Lower lobe of right lung (tissue), 2 donors: ENCODE results near the gene WNT8B. TPM values are rescaled to one million over a fixed set of nuclear protein-coding genes. Genes with fewer than 3 reads are reported as not detected.

Experiments
- ATAC-seq, 2 donors: fragments of 200-7000 bp; cut with Tn5 transposase; one replicate each; pipeline ENCODE4 v1.9.1; 2020 to 2022; ENCODE audit warnings: mild to moderate bottlenecking in 2 of 2, moderate library complexity in 2 of 2
- DNase-seq: peaks from one replicate; pipeline ENCODE4 v3.0.0-alpha.2; 2020
- H3K27ac ChIP-seq: fragments of 200-600 bp; one replicate; pipeline ENCODE4 v1.8.0; 2022
- H3K27me3 ChIP-seq: fragments of 200-600 bp; one replicate; pipeline ENCODE4 v1.8.0; 2022; ENCODE audit warnings: low read depth
- H3K36me3 ChIP-seq: fragments of 200-600 bp; one replicate; pipeline ENCODE4 v1.8.0; 2022; ENCODE audit warnings: mild to moderate bottlenecking
- H3K4me1 ChIP-seq: fragments of 200-600 bp; one replicate; pipeline ENCODE4 v1.8.0; 2022
- H3K4me3 ChIP-seq: fragments of 200-600 bp; one replicate; pipeline ENCODE4 v1.8.0; 2022; ENCODE audit warnings: mild to moderate bottlenecking
- H3K9me3 ChIP-seq: fragments of 200-600 bp; one replicate; pipeline ENCODE4 v1.8.0; 2022
- intact Hi-C: fragments of 100-400 bp; cut with DNase I; formaldehyde crosslinking; loops from one replicate; pipeline ENCODE4 v1.11.0; 2022
- total RNA-seq: library from RNA; stranded (reverse); fragmentation: NEBNext Ultra II Directional; extraction: Animal tissue kit (Norgen Biotek cat#: 25700); gene quantifications from one replicate; pipeline ENCODE4 v1.2.1, GENCODE V29; 2021
- TF ChIP-seq, protein P1 (sequence below): fragments of 200-600 bp; IDR thresholded peaks from one replicate; pipeline ENCODE4 v1.8.0; 2022; ENCODE audit warnings: antibody characterized with exemption, mild to moderate bottlenecking
- donor health status: DM: no; HTN: yes; CAD: no; lungs with severe emphysema.

The WNT8B gene
- total RNA-seq, 1 donor from 2014 or later = 0.18 TPM

DNA sequence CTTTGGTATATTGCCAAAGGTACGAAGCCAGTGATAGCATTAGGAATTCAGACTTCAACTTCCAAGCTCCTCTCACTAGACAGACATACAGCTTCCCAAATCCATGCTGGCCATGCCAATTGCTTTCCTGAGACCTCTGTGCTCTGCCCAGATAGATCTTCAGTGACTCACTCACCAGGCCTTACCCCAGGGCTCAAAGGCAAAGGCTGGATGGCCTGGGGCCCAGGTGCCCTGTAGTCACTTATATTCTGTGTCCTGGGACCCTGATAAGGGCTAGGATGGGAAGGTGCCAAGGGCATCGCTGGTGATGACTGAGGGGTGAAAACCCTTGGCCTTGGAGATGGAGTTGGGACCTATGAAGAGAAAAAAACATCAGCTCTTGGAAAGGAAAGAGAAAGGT lies 27.7 kb downstream of the WNT8B start:
- no peak overlapping the region for H3K4me3 ChIP-seq
- ATAC-seq (no peak), DNase-seq (no peak)
- TF ChIP-seq, protein P1, sequence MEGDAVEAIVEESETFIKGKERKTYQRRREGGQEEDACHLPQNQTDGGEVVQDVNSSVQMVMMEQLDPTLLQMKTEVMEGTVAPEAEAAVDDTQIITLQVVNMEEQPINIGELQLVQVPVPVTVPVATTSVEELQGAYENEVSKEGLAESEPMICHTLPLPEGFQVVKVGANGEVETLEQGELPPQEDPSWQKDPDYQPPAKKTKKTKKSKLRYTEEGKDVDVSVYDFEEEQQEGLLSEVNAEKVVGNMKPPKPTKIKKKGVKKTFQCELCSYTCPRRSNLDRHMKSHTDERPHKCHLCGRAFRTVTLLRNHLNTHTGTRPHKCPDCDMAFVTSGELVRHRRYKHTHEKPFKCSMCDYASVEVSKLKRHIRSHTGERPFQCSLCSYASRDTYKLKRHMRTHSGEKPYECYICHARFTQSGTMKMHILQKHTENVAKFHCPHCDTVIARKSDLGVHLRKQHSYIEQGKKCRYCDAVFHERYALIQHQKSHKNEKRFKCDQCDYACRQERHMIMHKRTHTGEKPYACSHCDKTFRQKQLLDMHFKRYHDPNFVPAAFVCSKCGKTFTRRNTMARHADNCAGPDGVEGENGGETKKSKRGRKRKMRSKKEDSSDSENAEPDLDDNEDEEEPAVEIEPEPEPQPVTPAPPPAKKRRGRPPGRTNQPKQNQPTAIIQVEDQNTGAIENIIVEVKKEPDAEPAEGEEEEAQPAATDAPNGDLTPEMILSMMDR = no peak
- intact Hi-C loops = no loop called here
- H3K27me3 ChIP-seq = no peaks in the 10 kb centered on the region
- no peaks in the 10 kb centered on the region for H3K9me3 ChIP-seq
- H3K27ac ChIP-seq = no peak overlapping the region
- H3K36me3 ChIP-seq = peaks cover 52% of the 10 kb centered on the region
- H3K4me1 ChIP-seq = no peaks in the 10 kb centered on the region

DNA sequence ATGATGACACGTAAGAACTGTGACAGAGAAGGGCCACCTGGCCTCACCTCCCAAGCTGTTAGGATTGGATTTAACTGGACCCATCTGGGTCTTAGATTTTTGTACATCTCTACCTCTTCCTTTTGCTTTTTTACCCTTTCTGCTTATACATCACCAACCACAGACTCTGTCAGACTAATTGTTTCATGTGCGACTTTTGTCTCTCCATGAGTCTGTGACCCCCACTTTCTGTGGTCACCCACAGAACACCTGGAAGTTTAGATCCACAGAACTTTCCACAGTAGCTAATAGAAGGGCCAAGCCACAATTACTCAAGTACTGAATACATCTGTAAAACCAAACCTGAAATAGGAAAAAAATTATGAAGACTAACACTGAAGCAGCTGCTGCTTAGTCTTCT lies 33.8 kb downstream of the WNT8B start:
- H3K27ac ChIP-seq = no peak overlapping the region
- ATAC-seq (no peak), DNase-seq (no peak)
- H3K9me3 ChIP-seq = no peaks in the 10 kb centered on the region
- no peaks in the 10 kb centered on the region for H3K4me1 ChIP-seq
- intact Hi-C loops = no loop called here
- no peak overlapping the region for H3K4me3 ChIP-seq
- H3K36me3 ChIP-seq = peaks cover 70% of the 10 kb centered on the region
- H3K27me3 ChIP-seq = no peaks in the 10 kb centered on the region
- TF ChIP-seq, protein P1 = no peak

DNA sequence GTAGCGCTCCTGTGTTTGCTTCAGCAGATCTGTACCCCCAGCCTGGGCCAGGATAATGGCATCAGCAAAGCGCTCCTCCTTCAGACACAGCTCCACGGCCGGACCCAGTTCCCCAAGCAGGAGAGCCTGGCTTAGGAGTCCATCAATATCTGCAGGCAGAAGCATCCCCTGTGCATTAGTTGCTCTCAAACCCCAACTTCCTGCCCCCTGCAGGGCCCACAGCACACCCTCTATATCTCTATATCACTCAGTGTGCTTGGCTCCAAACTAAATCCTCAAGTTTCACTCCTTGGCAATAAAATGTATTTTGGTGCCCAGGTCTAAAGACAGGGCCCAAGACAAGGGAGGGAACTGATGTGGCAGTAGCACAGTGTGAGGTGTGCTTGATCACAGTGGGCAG lies 35.2 kb downstream of the WNT8B start:
- ATAC-seq = no peak
- Histone ChIP-seq H3K9me3 (no peaks in the 10 kb centered on the region), H3K27me3 (no peaks in the 10 kb centered on the region), H3K27ac (no peak overlapping the region), H3K4me3 (no peak overlapping the region), H3K4me1 (no peaks in the 10 kb centered on the region), H3K36me3 (peaks cover 77% of the 10 kb centered on the region)
- intact Hi-C loops = no loop called here
- TF ChIP-seq, protein P1 = no peak
- no peak for DNase-seq

DNA sequence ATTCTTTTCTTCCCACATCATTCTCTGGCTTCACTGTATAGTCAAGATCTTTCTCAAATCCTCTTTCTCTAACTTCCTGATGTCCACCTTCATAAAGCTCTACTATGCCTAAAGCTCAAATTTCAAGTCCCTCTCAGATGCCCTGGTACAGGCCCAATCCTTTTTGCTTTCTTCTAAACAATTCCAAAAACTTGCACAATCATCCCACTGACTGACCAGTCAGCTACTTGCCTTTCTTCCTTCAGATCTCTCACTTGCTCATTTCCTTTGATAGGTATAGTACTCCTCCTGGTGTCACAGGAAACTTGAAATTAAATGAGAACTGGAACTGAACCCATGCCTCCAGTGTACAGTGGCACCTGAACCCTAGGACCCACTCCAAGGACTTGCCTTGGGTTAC lies 38.6 kb downstream of the WNT8B start:
- Histone ChIP-seq H3K9me3 (no peaks in the 10 kb centered on the region), H3K27me3 (no peaks in the 10 kb centered on the region), H3K4me3 (no peak overlapping the region), H3K36me3 (peaks cover 75% of the 10 kb centered on the region), H3K27ac (no peak overlapping the region), H3K4me1 (no peaks in the 10 kb centered on the region)
- DNase-seq = no peak
- TF ChIP-seq, protein P1 = no peak
- ATAC-seq = no peak
- intact Hi-C loops = no loop called here

DNA sequence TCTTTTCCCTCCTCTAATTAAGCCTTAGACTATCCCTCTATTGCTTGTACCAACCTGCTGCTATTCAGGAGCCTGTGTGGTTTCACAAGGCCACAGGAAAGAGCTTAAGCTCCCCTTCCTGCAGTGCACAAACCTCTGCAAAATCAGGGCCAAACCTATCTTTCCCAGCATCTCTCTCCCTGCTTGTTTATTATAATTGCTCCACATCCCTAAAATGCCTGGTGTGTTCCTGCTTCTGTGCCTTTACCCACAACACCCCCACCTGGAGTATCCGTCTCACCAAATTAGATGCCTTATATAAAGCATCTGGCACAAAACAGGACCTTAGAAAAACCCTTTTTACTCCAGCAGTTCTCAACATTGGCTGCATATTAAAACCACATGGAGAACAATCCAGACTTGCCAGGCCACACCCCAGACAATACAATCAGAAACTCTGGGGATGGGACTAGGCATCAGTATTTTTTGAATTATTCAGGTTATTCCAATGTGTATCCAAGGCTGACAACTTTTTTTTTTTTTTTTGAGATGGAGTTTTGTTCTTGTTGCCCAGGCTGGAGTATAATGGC lies 40.2 kb downstream of the WNT8B start:
- DNase-seq (no peak), ATAC-seq (no peak)
- Histone ChIP-seq H3K4me3 (no peak overlapping the region), H3K27me3 (no peaks in the 10 kb centered on the region), H3K4me1 (no peaks in the 10 kb centered on the region), H3K27ac (no peak overlapping the region), H3K36me3 (peaks cover 73% of the 10 kb centered on the region), H3K9me3 (no peaks in the 10 kb centered on the region)
- TF ChIP-seq, protein P1 = no peak
- intact Hi-C loops = no loop called here

DNA sequence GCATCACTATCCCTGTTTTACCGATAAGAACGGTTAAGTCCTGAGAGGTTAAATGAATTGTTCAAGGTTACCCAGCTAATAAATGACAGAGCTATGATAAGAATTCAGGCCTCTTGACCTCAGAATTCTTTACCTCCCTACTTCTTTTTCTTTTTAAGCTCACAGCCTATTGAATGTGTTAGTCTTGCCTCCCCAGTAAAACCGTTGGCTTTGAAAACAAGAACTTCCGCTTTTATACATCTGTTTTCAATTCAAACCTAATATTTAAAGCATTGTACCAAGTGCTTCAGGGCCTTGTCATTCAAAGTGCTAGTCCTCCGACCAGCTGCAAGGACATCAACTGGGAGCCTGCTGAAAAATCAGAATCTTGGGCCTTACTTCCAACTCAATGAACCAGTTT lies 41.3 kb downstream of the WNT8B start:
- no peak overlapping the region for H3K27ac ChIP-seq
- no peaks in the 10 kb centered on the region for H3K9me3 ChIP-seq
- DNase-seq (no peak), ATAC-seq (no peak)
- TF ChIP-seq, protein P1 = no peak
- H3K4me3 ChIP-seq = no peak overlapping the region
- intact Hi-C loops = no loop called here
- H3K27me3 ChIP-seq = no peaks in the 10 kb centered on the region
- no peaks in the 10 kb centered on the region for H3K4me1 ChIP-seq
- H3K36me3 ChIP-seq = peaks cover 62% of the 10 kb centered on the region
